C4-2B (cell line): Measurements from ENCODE around the gene MEIS2.

Experiments used
- CTCF ChIP-seq: fragments of 450-650 bp; conservative IDR thresholded peaks from 2 replicates; pipeline ENCODE4 v1.5.1; 2017; ENCODE audit warnings: mild to moderate bottlenecking
- ZFX ChIP-seq: fragments of 450-650 bp; IDR thresholded peaks from 2 replicates; pipeline ENCODE4 v1.6.1; 2017

DNA sequence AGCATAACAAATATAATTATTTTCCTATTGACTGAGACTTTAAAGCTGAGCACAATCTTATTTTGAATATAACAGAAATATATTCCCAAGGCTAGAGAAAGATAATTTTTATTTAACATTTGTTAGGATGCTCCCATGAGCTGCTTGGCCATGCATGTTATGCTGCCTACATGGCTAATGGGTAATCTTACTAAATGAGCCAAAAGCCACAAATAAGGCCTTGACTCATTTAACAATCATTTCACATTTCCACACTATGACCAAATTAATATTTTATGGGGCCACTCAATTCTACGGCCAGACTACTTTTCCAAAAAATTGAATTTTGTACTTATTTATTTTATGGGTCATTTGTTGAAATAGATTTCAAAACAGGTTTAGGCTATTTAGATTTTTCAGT lies 141.7 kb downstream of the MEIS2 start:
- TF ChIP-seq CTCF: no peak
- TF ChIP-seq ZFX: no peak
